Activated naive CD4-positive, alpha-beta T cell treated with anti-CD3 and anti-CD28 coated beads, Interleukin-2, amount 50 U/mL, for 24 hours (primary cell): ENCODE measurements around the gene CA5A.

ENCODE experiments used
- H3K27ac Mint-ChIP-seq: one replicate; pipeline ENCODE4 v1.8.0; 2021; ENCODE audit warnings: mild to moderate bottlenecking, mixed read lengths
- H3K27me3 Mint-ChIP-seq: one replicate; pipeline ENCODE4 v1.8.0; 2021; ENCODE audit warnings: mixed read lengths
- H3K36me3 Mint-ChIP-seq: one replicate; pipeline ENCODE4 v1.8.0; 2021; ENCODE audit warnings: mixed read lengths
- H3K4me1 Mint-ChIP-seq: one replicate; pipeline ENCODE4 v1.8.0; 2021; ENCODE audit warnings: mixed read lengths
- H3K4me3 Mint-ChIP-seq: one replicate; pipeline ENCODE4 v1.8.0; 2021; ENCODE audit warnings: mild to moderate bottlenecking, mixed read lengths
- H3K9me3 Mint-ChIP-seq: one replicate; pipeline ENCODE4 v1.8.0; 2021; ENCODE audit warnings: mixed read lengths

Gene CA5A

GRCh38 chr16:87841340-87842208 lies 94.8 kb downstream of the CA5A start:
- Mint-ChIP-seq H3K4me1 (peaks cover 18% of the 10 kb centered on the region), H3K27ac (peak overlapping the region; percentile 80), H3K36me3 (peaks cover 4% of the 10 kb centered on the region), H3K4me3 (no peak overlapping the region), H3K9me3 (no peaks in the 10 kb centered on the region), H3K27me3 (no peaks in the 10 kb centered on the region)

DNA sequence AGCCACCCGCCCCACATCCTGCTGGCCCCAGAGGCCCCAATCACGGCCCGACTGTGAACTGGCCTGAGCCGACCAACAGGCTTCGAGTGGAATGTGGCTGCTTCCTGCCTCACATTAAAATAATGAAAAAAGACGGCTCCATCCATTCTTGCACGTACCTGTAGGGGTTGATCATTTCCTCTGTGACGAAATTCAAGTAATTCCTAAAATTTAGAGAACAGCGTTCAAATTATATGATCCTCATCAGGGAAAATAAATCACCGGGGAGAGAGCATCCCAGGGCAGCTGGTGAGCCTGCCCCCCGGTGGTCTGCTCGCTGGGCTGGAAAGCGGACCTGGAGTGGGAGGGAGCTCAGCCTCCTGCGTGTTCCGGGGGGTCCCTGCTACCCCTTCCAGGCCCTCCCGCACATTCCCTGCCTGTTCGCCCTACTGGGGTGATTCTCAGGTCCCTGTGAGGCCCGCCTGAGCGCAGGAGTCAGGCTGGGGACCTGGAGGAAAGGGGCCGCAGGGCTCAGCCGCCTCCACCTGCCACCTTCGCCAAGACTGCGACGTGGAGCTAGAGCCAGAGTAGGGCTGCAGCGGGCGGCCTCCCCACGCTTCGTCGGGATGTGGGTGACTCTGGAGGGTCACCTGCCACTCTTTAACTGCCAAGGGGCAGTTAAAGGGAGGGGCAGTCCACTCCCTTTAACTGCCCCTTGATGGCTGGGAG lies 95.9 kb downstream of the CA5A start:
- peaks cover 5% of the 10 kb centered on the region for H3K36me3 Mint-ChIP-seq
- H3K27ac Mint-ChIP-seq, result peak overlapping the region; percentile 65
- no peaks in the 10 kb centered on the region for H3K9me3 Mint-ChIP-seq
- H3K4me3 Mint-ChIP-seq, result no peak overlapping the region
- H3K4me1 Mint-ChIP-seq, result peaks cover 18% of the 10 kb centered on the region
- no peaks in the 10 kb centered on the region for H3K27me3 Mint-ChIP-seq

- no peaks in the 10 kb centered on the region for H3K27me3 Mint-ChIP-seq
- H3K27ac Mint-ChIP-seq, result peak overlapping the region; percentile 65
- no peaks in the 10 kb centered on the region for H3K9me3 Mint-ChIP-seq
- H3K4me1 Mint-ChIP-seq, result peaks cover 15% of the 10 kb centered on the region
- peaks cover 4% of the 10 kb centered on the region for H3K36me3 Mint-ChIP-seq
- no peak overlapping the region for H3K4me3 Mint-ChIP-seq
Observed at GRCh38 chr16:87839542-87840270, 96.6 kb downstream of the CA5A start.

DNA sequence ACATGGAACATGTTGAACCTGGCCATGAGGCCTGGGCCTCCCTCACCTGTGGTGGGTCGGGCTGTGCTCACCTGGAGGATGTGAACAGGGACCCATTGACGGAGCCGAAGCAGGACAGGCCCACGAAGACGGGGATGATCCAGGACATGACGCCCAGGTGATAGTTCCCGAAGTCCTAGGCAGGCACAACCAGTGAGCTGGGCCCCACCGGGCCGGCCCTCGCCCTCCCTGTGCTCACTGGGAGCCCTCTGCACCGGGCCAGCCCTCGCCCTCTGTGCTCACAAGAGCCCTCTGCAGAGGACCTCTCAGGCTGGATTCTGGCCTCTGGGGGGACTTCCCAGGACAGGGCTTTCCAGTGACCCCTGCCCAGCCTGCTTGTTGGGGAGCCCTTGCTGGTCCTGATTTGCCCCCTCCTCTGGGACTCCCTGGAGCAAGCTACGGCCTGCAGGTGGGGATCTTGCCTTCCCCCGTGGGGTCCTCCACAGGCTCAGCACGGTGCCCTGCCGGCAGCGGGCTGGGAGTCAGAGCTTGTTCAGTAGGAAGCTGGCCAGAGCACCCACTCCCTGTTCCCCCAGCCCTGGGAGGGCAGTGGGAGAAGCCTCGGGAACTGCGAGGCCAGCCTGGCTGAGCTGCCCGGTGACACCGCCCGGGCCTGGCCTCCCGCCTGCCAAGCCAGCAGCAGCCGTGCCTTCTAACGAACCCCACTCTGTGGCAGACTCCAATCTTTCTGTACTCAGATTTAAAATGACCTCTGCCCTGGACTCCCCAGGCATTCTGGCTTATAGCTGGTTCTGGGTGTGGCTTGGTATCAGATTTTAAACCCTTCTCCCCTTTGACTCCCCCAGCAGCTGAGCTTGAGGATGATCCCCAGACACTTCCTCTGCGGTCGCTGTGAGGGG lies 97.4 kb downstream of the CA5A start:
- Mint-ChIP-seq H3K4me1 (peaks cover 13% of the 10 kb centered on the region), H3K4me3 (no peak overlapping the region), H3K27me3 (no peaks in the 10 kb centered on the region), H3K9me3 (no peaks in the 10 kb centered on the region), H3K36me3 (peaks cover 3% of the 10 kb centered on the region), H3K27ac (no peak overlapping the region)
